MM.1S (cell line): ENCODE measurements around the gene MYH3.

ENCODE experiments used
- DNase-seq: peaks from one replicate; pipeline ENCODE4 v3.0.0-alpha.2; 2015
- H2AFZ ChIP-seq: fragments of 300-600 bp; sonication (generic); 2 replicates; pipeline ENCODE4 v1.6.0; 2016; ENCODE audit warnings: antibody characterized with exemption, low read length
- H3F3A ChIP-seq: fragments of 300-600 bp; sonication (generic); 2 replicates; pipeline ENCODE4 v1.6.1; 2016; ENCODE audit warnings: mild to moderate bottlenecking, antibody characterized with exemption, low read length, moderate library complexity, mixed read lengths; ENCODE audit not compliant: insufficient read depth
- H3K27ac ChIP-seq: fragments of 300-600 bp; sonication (generic); 2 replicates; pipeline ENCODE4 v1.5.1; 2016; ENCODE audit warnings: mild to moderate bottlenecking, low read length
- H3K27me3 ChIP-seq: fragments of 300-600 bp; sonication (generic); replicated peaks from 2 replicates; pipeline ENCODE4 v1.6.0; 2016; ENCODE audit warnings: low read length; ENCODE audit not compliant: insufficient read depth
- H3K36me3 ChIP-seq: fragments of 300-600 bp; sonication (generic); replicated peaks from 2 replicates; pipeline ENCODE4 v1.6.1; 2016; ENCODE audit warnings: mild to moderate bottlenecking, low read length, mixed read lengths; ENCODE audit not compliant: insufficient read depth
- H3K4me1 ChIP-seq: fragments of 300-600 bp; sonication (generic); 2 replicates; pipeline ENCODE4 v1.6.1; 2016; ENCODE audit warnings: low read length, mixed read lengths
- H3K4me2 ChIP-seq: fragments of 300-600 bp; sonication (generic); 2 replicates; pipeline ENCODE4 v1.6.0; 2016; ENCODE audit warnings: low read depth, low read length
- H3K4me3 ChIP-seq: fragments of 300-600 bp; sonication (generic); 2 replicates; pipeline ENCODE4 v1.5.1; 2016; ENCODE audit warnings: low read length, mixed read lengths
- H3K79me2 ChIP-seq: fragments of 300-600 bp; sonication (generic); 2 replicates; pipeline ENCODE4 v1.6.1; 2016; ENCODE audit warnings: mixed run types, low read length, mixed read lengths
- H3K9ac ChIP-seq: fragments of 300-600 bp; sonication (generic); 2 replicates; pipeline ENCODE4 v1.6.1; 2016; ENCODE audit warnings: low read length, mixed read lengths
- H3K9me2 ChIP-seq: fragments of 300-600 bp; sonication (generic); replicated peaks from 2 replicates; pipeline ENCODE4 v1.6.1; 2016; ENCODE audit warnings: mild to moderate bottlenecking, low read length, mixed read lengths; ENCODE audit not compliant: insufficient read depth
- H3K9me3 ChIP-seq: fragments of 300-600 bp; sonication (generic); replicated peaks from 2 replicates; pipeline ENCODE4 v1.6.1; 2016; ENCODE audit warnings: mild to moderate bottlenecking, low read length, mixed read lengths; ENCODE audit not compliant: insufficient read depth
- H4K20me1 ChIP-seq: fragments of 300-600 bp; sonication (generic); 2 replicates; pipeline ENCODE4 v1.6.1; 2016; ENCODE audit warnings: mild to moderate bottlenecking, low read length, moderate library complexity, mixed read lengths; ENCODE audit not compliant: insufficient read depth
- CTCF ChIP-seq: fragments of 300-600 bp; sonication (generic); IDR thresholded peaks from 2 replicates; pipeline ENCODE4 v1.5.1; 2016; ENCODE audit warnings: antibody characterized with exemption, low read length, mixed read lengths
- EZH2 ChIP-seq: fragments of 300-600 bp; sonication (generic); optimal IDR thresholded peaks from 2 replicates; pipeline ENCODE3; 2017; ENCODE audit warnings: low read depth, mild to moderate bottlenecking, antibody characterized with exemption, low read length, mixed read lengths
- EZH2phosphoT487 ChIP-seq: fragments of 300-600 bp; sonication (generic); IDR thresholded peaks from 2 replicates; pipeline ENCODE4 v1.6.1; 2018; ENCODE audit warnings: antibody characterized with exemption, low read length

The MYH3 gene

GRCh38 chr17:10622617-10623485 is 34.3 kb downstream of the MYH3 start:
- H3K9ac ChIP-seq: no peak overlapping the region
- no peaks in the 10 kb centered on the region for H3F3A ChIP-seq
- H3K27me3 ChIP-seq: no peaks in the 10 kb centered on the region; the same call in 1 of the 2 replicates
- DNase-seq: no peak
- H3K27ac ChIP-seq: no peak overlapping the region
- H3K4me2 ChIP-seq: no peak overlapping the region
- H3K79me2 ChIP-seq: no peaks in the 10 kb centered on the region
- H3K4me3 ChIP-seq: no peak overlapping the region
- no peak for TF ChIP-seq EZH2phosphoT487
- TF ChIP-seq CTCF: no peak
- no peak for TF ChIP-seq EZH2
- H3K36me3 ChIP-seq: no peaks in the 10 kb centered on the region
- no peaks in the 10 kb centered on the region for H3K9me3 ChIP-seq
- H2AFZ ChIP-seq: no peak overlapping the region
- H3K4me1 ChIP-seq: no peaks in the 10 kb centered on the region
- H4K20me1 ChIP-seq: no peaks in the 10 kb centered on the region
- H3K9me2 ChIP-seq: no peaks in the 10 kb centered on the region

DNA sequence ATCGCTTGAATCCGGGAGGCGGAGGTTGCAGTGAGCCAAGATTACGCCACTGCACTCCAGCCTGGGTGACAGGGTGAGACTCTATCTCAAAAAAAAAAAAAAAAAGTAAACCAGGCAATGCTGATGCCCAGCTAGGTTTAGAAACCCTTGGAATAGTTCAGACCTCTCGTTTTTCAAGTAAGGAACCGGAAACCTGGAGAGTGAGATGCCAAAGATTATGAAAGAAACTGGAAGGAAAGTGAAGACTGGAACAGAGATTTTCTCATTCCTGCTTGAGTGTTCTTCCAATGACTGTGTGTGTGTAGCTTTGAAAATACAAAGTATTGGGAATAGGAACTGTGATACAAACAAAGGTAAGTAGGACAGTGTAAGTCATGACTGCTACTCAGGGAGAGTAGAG is 35.7 kb downstream of the MYH3 start:
- no peaks in the 10 kb centered on the region for H3K36me3 ChIP-seq
- no peak overlapping the region for H2AFZ ChIP-seq
- no peaks in the 10 kb centered on the region for H3K9me3 ChIP-seq
- no peak for DNase-seq
- H3K4me2 ChIP-seq: no peak overlapping the region
- H3K27ac ChIP-seq: no peak overlapping the region
- no peaks in the 10 kb centered on the region for H3F3A ChIP-seq
- no peaks in the 10 kb centered on the region for H4K20me1 ChIP-seq
- no peaks in the 10 kb centered on the region for H3K4me1 ChIP-seq
- TF ChIP-seq CTCF (no peak), EZH2phosphoT487 (no peak), EZH2 (no peak)
- H3K79me2 ChIP-seq: no peaks in the 10 kb centered on the region
- no peaks in the 10 kb centered on the region; the same call in 1 of the 2 replicates for H3K27me3 ChIP-seq
- no peak overlapping the region for H3K9ac ChIP-seq
- H3K4me3 ChIP-seq: no peak overlapping the region
- no peaks in the 10 kb centered on the region for H3K9me2 ChIP-seq

- Histone ChIP-seq H3K36me3 (no peaks in the 10 kb centered on the region), H3K79me2 (no peaks in the 10 kb centered on the region), H3K9me2 (no peaks in the 10 kb centered on the region), H2AFZ (no peak overlapping the region), H3K9me3 (no peaks in the 10 kb centered on the region), H3K27me3 (no peaks in the 10 kb centered on the region; the same call in 1 of the 2 replicates), H3K27ac (no peak overlapping the region), H3K4me2 (no peak overlapping the region), H3K9ac (no peak overlapping the region), H3K4me1 (no peaks in the 10 kb centered on the region), H4K20me1 (no peaks in the 10 kb centered on the region), H3F3A (no peaks in the 10 kb centered on the region), H3K4me3 (no peak overlapping the region)
- DNase-seq: no peak
- TF ChIP-seq CTCF (no peak), EZH2 (no peak), EZH2phosphoT487 (no peak)
These were observed 36.3 kb downstream of the MYH3 start for GRCh38 chr17:10620823-10621222.
